NCI-H2081 (cell line): ENCODE data around the gene HEPACAM2.

ENCODE experiments used
- DNase-seq, 2 experiments: peaks; one replicate each; lab custom pipeline; 2025; lab: John Stamatoyannopoulos, UW

Gene HEPACAM2

GRCh38 chr7:93147363-93147762 is 78.9 kb downstream of the HEPACAM2 start:
- no peak for DNase-seq

GRCh38 chr7:93146472-93147141 is 79.7 kb downstream of the HEPACAM2 start:
- no peak for DNase-seq

GRCh38 chr7:93146036-93146435 is 80.2 kb downstream of the HEPACAM2 start:
- no peak for DNase-seq

GRCh38 chr7:93145354-93145753 is 80.9 kb downstream of the HEPACAM2 start:
- no peak for DNase-seq

- DNase-seq: no peak
Measured at GRCh38 chr7:93142127-93142526, 84.1 kb downstream of the HEPACAM2 start.

- no peak for DNase-seq
Measured at GRCh38 chr7:93140582-93141191, 85.6 kb downstream of the HEPACAM2 start.

- DNase-seq: no peak
Measured at GRCh38 chr7:93138576-93138975, 87.7 kb downstream of the HEPACAM2 start.
